HL-60 (cell line): ENCODE results near the gene CATSPERE.
A peak's percentile ranks its signal among the peaks of the same experiment; 100 is the strongest.

Source experiments
- DNase-seq, 2 experiments: peaks; one replicate each; pipeline ENCODE4 v3.0.0-alpha.2; 2010 to 2020; ENCODE audit warnings: low read depth in 1 of 2, low spot score in 1 of 2
- H3K27ac ChIP-seq: fragments of 250-450 bp; sonication (Bioruptor Pico); replicated peaks from 2 replicates; pipeline ENCODE4 v1.5.1; 2020; ENCODE audit warnings: mild to moderate bottlenecking, moderate library complexity
- H3K27me3 ChIP-seq: fragments of 250-450 bp; sonication (Bioruptor Pico); 2 replicates; pipeline ENCODE4 v1.5.1; 2021; ENCODE audit warnings: mild to moderate bottlenecking, moderate library complexity; ENCODE audit not compliant: insufficient read depth, poor library complexity, severe bottlenecking
- H3K4me3 ChIP-seq: replicated peaks from 2 replicates; pipeline ENCODE4 v1.5.1; 2011; ENCODE audit warnings: mild to moderate bottlenecking, control low read depth, low read length; ENCODE audit not compliant: insufficient read depth
- GABPA ChIP-seq: IDR thresholded peaks from 2 replicates; pipeline ENCODE4 v1.6.1; 2012; ENCODE audit warnings: low read depth
- POLR2AphosphoS5 ChIP-seq: IDR thresholded peaks from 2 replicates; pipeline ENCODE4 v1.6.1; 2012; ENCODE audit warnings: low read depth
- SPI1 ChIP-seq: IDR thresholded peaks from 2 replicates; pipeline ENCODE4 v1.6.1; 2012; ENCODE audit warnings: low read depth, mild to moderate bottlenecking, borderline replicate concordance
- TF ChIP-seq, protein P1 (sequence below): IDR thresholded peaks from one replicate; pipeline ENCODE4 v1.5.1; 2011; ENCODE audit warnings: low read length, control low read depth, inconsistent platforms; ENCODE audit not compliant: insufficient read depth
- TF ChIP-seq, protein P2 (sequence below): IDR thresholded peaks from 2 replicates; pipeline ENCODE4 v1.6.1; 2012; ENCODE audit warnings: low read depth; ENCODE audit not compliant: insufficient replicate concordance

Gene CATSPERE

DNA sequence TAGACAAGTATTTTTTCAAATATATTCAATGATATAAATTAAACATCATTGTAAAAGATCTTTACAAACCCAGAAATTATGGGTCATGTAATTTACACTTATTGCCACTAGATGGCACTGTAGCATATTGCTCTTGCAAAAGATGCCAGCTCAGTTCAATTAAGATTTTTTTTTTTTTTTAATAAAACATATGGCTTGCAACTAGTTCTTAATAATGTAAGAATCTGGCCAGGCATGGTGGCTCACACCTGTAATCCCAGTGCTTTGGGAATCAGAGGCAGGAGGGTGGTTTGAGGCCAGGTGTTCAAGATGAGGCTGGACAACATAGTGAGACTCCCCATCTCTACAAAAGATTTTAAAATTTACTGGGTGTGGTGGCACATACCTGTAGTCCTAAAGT, 142.4 kb downstream of the CATSPERE start:
- Histone ChIP-seq H3K27ac (no peak overlapping the region), H3K27me3 (no peaks in the 10 kb centered on the region), H3K4me3 (no peak overlapping the region)
- TF ChIP-seq, protein P1, sequence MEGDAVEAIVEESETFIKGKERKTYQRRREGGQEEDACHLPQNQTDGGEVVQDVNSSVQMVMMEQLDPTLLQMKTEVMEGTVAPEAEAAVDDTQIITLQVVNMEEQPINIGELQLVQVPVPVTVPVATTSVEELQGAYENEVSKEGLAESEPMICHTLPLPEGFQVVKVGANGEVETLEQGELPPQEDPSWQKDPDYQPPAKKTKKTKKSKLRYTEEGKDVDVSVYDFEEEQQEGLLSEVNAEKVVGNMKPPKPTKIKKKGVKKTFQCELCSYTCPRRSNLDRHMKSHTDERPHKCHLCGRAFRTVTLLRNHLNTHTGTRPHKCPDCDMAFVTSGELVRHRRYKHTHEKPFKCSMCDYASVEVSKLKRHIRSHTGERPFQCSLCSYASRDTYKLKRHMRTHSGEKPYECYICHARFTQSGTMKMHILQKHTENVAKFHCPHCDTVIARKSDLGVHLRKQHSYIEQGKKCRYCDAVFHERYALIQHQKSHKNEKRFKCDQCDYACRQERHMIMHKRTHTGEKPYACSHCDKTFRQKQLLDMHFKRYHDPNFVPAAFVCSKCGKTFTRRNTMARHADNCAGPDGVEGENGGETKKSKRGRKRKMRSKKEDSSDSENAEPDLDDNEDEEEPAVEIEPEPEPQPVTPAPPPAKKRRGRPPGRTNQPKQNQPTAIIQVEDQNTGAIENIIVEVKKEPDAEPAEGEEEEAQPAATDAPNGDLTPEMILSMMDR, result peak; percentile 14
- no peak for TF ChIP-seq SPI1
- DNase-seq, result peak in 1 of 2 experiments; percentile 12

DNA sequence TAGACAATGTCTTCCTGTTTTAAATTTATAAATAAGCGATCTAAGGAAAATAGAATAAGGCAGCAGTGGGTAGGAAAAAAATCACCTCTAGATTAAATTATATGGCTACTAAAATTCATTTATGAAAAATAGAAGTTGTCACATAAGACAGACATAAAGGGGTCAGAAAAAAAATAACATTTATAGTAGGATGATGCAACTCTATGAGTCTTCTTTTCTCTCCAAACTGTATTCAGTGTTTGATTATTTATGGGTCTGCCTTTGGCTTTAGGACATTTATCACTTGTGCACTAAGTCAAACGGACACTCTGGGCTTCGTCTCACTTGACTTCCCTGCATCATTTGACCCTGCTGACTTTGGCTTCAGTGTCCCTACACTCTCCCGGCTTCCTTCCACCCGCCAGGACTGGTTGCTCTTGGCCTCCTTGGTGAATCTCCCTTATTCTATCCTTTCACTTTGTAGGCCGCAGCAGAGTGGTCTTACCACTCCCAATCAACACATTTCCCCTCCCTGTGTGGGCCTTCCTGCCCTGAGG, 144.8 kb downstream of the CATSPERE start:
- TF ChIP-seq, protein P1, result no peak
- TF ChIP-seq, protein P2, sequence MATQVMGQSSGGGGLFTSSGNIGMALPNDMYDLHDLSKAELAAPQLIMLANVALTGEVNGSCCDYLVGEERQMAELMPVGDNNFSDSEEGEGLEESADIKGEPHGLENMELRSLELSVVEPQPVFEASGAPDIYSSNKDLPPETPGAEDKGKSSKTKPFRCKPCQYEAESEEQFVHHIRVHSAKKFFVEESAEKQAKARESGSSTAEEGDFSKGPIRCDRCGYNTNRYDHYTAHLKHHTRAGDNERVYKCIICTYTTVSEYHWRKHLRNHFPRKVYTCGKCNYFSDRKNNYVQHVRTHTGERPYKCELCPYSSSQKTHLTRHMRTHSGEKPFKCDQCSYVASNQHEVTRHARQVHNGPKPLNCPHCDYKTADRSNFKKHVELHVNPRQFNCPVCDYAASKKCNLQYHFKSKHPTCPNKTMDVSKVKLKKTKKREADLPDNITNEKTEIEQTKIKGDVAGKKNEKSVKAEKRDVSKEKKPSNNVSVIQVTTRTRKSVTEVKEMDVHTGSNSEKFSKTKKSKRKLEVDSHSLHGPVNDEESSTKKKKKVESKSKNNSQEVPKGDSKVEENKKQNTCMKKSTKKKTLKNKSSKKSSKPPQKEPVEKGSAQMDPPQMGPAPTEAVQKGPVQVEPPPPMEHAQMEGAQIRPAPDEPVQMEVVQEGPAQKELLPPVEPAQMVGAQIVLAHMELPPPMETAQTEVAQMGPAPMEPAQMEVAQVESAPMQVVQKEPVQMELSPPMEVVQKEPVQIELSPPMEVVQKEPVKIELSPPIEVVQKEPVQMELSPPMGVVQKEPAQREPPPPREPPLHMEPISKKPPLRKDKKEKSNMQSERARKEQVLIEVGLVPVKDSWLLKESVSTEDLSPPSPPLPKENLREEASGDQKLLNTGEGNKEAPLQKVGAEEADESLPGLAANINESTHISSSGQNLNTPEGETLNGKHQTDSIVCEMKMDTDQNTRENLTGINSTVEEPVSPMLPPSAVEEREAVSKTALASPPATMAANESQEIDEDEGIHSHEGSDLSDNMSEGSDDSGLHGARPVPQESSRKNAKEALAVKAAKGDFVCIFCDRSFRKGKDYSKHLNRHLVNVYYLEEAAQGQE, result no peak
- no peak for TF ChIP-seq POLR2AphosphoS5
- TF ChIP-seq SPI1, result no peak
- no peak for TF ChIP-seq GABPA
- Histone ChIP-seq H3K4me3 (no peak overlapping the region), H3K27ac (no peak overlapping the region), H3K27me3 (no peaks in the 10 kb centered on the region)
- no peak for DNase-seq

DNA sequence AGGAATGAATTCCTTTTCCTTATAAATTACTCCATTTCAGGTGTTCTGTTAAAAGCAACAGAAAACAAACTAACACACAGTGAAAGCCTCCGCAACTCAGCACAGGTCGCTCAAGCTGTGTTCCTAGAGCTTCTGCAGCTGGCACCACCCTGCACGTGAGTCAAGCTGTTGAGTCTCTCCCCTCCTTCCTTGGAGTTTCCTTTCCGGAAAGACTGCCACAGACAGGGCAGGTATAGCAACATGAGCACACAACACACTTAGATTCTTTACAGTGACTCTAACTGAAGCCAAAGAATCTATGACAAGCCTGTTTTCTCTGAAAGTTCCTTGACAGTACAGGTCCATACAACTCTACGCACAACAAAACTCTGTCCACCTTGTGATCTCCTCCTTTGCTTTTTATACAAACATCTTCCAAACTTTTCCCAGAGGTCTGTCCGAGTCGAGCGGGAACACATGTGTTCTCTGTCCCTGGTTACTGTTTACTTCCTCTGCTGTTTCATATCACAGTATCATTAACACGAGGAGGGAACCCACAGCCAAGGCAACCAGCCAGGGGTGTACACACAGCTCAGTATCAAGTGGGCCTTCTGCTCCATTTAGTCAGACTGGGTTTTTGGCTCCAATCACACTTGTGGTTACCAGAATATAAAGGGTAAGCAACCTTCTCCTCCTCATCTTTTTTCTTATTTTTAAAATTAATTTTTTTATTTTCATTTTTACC, 153.2 kb downstream of the CATSPERE start:
- TF ChIP-seq GABPA (no peak), SPI1 (no peak)
- TF ChIP-seq, protein P1, result no peak
- Histone ChIP-seq H3K4me3 (no peak overlapping the region), H3K27me3 (no peaks in the 10 kb centered on the region), H3K27ac (no peak overlapping the region)
- DNase-seq, result no peak

DNA sequence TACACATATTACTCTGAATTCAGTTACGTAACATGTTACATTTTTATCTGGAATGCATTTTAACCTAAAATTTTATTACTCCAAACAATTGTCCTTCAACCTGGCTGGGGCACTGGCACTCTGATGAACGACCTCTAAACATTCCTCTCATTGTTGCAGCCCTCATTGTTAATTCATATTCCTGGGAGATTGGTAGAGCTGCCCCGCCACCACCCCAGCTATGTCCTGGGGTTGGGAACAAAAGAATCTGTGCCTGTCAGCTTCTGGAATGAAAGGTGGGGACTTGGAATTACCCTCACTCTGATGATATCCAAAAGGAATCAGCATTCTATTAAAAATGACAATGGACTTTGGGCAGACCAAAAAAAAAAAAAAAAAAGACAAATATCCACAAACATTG, 153.8 kb downstream of the CATSPERE start:
- TF ChIP-seq, protein P1, result no peak
- TF ChIP-seq GABPA, result no peak
- TF ChIP-seq, protein P2, result no peak
- no peak for TF ChIP-seq SPI1
- no peak for TF ChIP-seq POLR2AphosphoS5

More for the DNA sequence above, 153.8 kb downstream of the CATSPERE start:
- no peak for DNase-seq
- no peak overlapping the region for H3K4me3 ChIP-seq
- no peak overlapping the region for H3K27ac ChIP-seq
- H3K27me3 ChIP-seq, result no peaks in the 10 kb centered on the region
